ENCODE results near the gene MCM5. TPM values are rescaled to one million over a fixed set of nuclear protein-coding genes. Genes with fewer than 3 reads are reported as not detected.

The MCM5 gene
- total RNA-seq, 1 experiment from 2014 or later: 274 TPM

GRCh38 chr22:35460688-35461087, 60.7 kb downstream of the MCM5 start:
- no peaks in the 10 kb centered on the region for H4K20me1 ChIP-seq (ENCODE audit: control insufficient read depth, insufficient read depth, insufficient read length)
- H4K91ac ChIP-seq (ENCODE audit: insufficient read length, low read depth, low read length): no peak overlapping the region
- no peaks in the 10 kb centered on the region for H3K4me1 ChIP-seq (ENCODE audit: insufficient read depth, low read length)
- no peak overlapping the region for H3K27ac ChIP-seq (ENCODE audit: insufficient read length, low read depth, low read length)
- H3K79me1 ChIP-seq (ENCODE audit: insufficient read depth, low read depth, low read length, poor library complexity, severe bottlenecking): no peaks in the 10 kb centered on the region
- H3K79me2 ChIP-seq (ENCODE audit: insufficient read depth, low read length): no peaks in the 10 kb centered on the region
- peaks cover 3 to 6% (median 4%) of the 10 kb centered on the region in 3 experiments; a peak in 6 of 7 replicates for H3K36me3 Mint-ChIP-seq (ENCODE audit: insufficient read depth in 1 of 3, low read depth in 3 of 3)
- H3K27me3 Mint-ChIP-seq (ENCODE audit: low read depth): peaks cover 4% of the 10 kb centered on the region
- no peak overlapping the region for H3K4ac ChIP-seq (ENCODE audit: low read depth, low read length)
- no peak overlapping the region for H3K4me3 Mint-ChIP-seq
- H2AK5ac ChIP-seq (ENCODE audit: insufficient read length, low read length): no peak overlapping the region
- H2BK5ac ChIP-seq (ENCODE audit: insufficient read length, low read length): no peak overlapping the region
- no peak overlapping the region for H3K4me2 ChIP-seq (ENCODE audit: insufficient read depth, insufficient read length, low read length)
- peaks cover 0 to 3% of the 10 kb centered on the region in 2 experiments; a peak in 1 of 5 replicates for H3K9me3 Mint-ChIP-seq
- H2BK120ac ChIP-seq (ENCODE audit: low read depth, low read length, poor library complexity, severe bottlenecking): no peak overlapping the region
- no peak for DNase-seq
- H4K5ac ChIP-seq (ENCODE audit: insufficient read length, low read depth, low read length): no peak overlapping the region
- H4K8ac ChIP-seq (replicated peaks; ENCODE audit: insufficient read length, low read depth, low read length): no peak overlapping the region
- no peak overlapping the region for H2BK20ac ChIP-seq (ENCODE audit: low read depth, low read length, poor library complexity, severe bottlenecking)
- no peaks in the 10 kb centered on the region for H3K9me3 ChIP-seq (ENCODE audit: control insufficient read depth, low read depth, low read length)
- H3K56ac ChIP-seq (ENCODE audit: insufficient read length, low read depth, low read length): no peak overlapping the region
- H3T11ph ChIP-seq (ENCODE audit: low read length): no peak overlapping the region
- WGBS (ENCODE audit: extremely low coverage, insufficient read length, low lambda C conversion rate): no CpG with 5 or more reads among the region's 8 CpGs
- H3K4me1 Mint-ChIP-seq: peaks cover 23 to 24% of the 10 kb centered on the region in 2 experiments
- H3K14ac ChIP-seq (ENCODE audit: insufficient read depth, low read length): no peak overlapping the region
- H3K23ac ChIP-seq (ENCODE audit: insufficient read length, low read depth, low read length): no peak overlapping the region
- H3K23me2 ChIP-seq (ENCODE audit: insufficient read length, low read depth, low read length, poor library complexity, severe bottlenecking): no peaks in the 10 kb centered on the region
- H3K9ac ChIP-seq (ENCODE audit: extremely low read depth, insufficient read length, low read length): no peak overlapping the region
- H2BK12ac ChIP-seq (ENCODE audit: insufficient read length, low read depth, low read length): no peak overlapping the region
- H2BK15ac ChIP-seq (ENCODE audit: low read depth, low read length): no peak overlapping the region
- TF ChIP-seq, protein P1, sequence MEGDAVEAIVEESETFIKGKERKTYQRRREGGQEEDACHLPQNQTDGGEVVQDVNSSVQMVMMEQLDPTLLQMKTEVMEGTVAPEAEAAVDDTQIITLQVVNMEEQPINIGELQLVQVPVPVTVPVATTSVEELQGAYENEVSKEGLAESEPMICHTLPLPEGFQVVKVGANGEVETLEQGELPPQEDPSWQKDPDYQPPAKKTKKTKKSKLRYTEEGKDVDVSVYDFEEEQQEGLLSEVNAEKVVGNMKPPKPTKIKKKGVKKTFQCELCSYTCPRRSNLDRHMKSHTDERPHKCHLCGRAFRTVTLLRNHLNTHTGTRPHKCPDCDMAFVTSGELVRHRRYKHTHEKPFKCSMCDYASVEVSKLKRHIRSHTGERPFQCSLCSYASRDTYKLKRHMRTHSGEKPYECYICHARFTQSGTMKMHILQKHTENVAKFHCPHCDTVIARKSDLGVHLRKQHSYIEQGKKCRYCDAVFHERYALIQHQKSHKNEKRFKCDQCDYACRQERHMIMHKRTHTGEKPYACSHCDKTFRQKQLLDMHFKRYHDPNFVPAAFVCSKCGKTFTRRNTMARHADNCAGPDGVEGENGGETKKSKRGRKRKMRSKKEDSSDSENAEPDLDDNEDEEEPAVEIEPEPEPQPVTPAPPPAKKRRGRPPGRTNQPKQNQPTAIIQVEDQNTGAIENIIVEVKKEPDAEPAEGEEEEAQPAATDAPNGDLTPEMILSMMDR (conservative IDR thresholded peaks at IDR 0.05): no peak
- H3K18ac ChIP-seq (ENCODE audit: insufficient read length, low read depth, low read length): no peak overlapping the region
- H3K27me3 ChIP-seq (ENCODE audit: insufficient read depth, low read length): no peaks in the 10 kb centered on the region
- H3K27ac Mint-ChIP-seq: no peak overlapping the region
- H2AFZ ChIP-seq (ENCODE audit: low read length): no peak overlapping the region
